ENCODE measurements around the gene SIT1. TPM values are rescaled to one million over a fixed set of nuclear protein-coding genes. Genes with fewer than 3 reads are reported as not detected.

The SIT1 gene
- total RNA-seq, 1 experiment from 2014 or later: not detected

- DNase-seq (ENCODE audit: low read depth): no peak
These were observed 32.0 kb upstream of the SIT1 start for GRCh38 chr9:35682520-35683315.

- no peak for DNase-seq (ENCODE audit: low read depth)
These were observed 31.3 kb upstream of the SIT1 start for GRCh38 chr9:35682051-35682450.

GRCh38 chr9:35681341-35682002, 30.7 kb upstream of the SIT1 start:
- no peak for DNase-seq (ENCODE audit: low read depth)

- no peak for DNase-seq (ENCODE audit: low read depth)
These were observed 29.8 kb upstream of the SIT1 start for GRCh38 chr9:35680331-35681105.

- no peak for DNase-seq (ENCODE audit: low read depth)
These were observed 29.1 kb upstream of the SIT1 start for GRCh38 chr9:35679766-35680330.

- no peak for DNase-seq (ENCODE audit: low read depth)
These were observed 28.4 kb upstream of the SIT1 start for GRCh38 chr9:35679091-35679490.

- DNase-seq (ENCODE audit: low read depth): no peak
These were observed 25.1 kb upstream of the SIT1 start for GRCh38 chr9:35675732-35676392.

GRCh38 chr9:35675204-35675603, 24.5 kb upstream of the SIT1 start:
- DNase-seq (ENCODE audit: low read depth): no peak

GRCh38 chr9:35674025-35674361, 23.3 kb upstream of the SIT1 start:
- DNase-seq (ENCODE audit: low read depth): no peak

GRCh38 chr9:35673132-35674024, 22.6 kb upstream of the SIT1 start, which contains the start of gene CA9:
Gene CA9, plus strand, starts transcription at chr9:35673928. Its CDS starts 32 bp downstream, at chr9:35673960.
- no peak for DNase-seq (ENCODE audit: low read depth)

GRCh38 chr9:35669331-35670145, 18.8 kb upstream of the SIT1 start:
- peak; percentile 38 for DNase-seq (ENCODE audit: low read depth)

GRCh38 chr9:35667939-35668338, 17.2 kb upstream of the SIT1 start:
- DNase-seq (ENCODE audit: low read depth): no peak

GRCh38 chr9:35666549-35666948, 15.8 kb upstream of the SIT1 start:
- DNase-seq (ENCODE audit: low read depth): no peak

- no peak for DNase-seq (ENCODE audit: low read depth)
These were observed 15.3 kb upstream of the SIT1 start for GRCh38 chr9:35666045-35666444.

GRCh38 chr9:35665471-35665818, 14.7 kb upstream of the SIT1 start:
- no peak for DNase-seq (ENCODE audit: low read depth)

GRCh38 chr9:35664531-35665470, 14.1 kb upstream of the SIT1 start, which contains the start of gene ARHGEF39:
Gene ARHGEF39, minus strand, starts transcription at chr9:35665195. Its CDS starts 26 bp downstream, at chr9:35665169.
- DNase-seq (ENCODE audit: low read depth): peak; percentile 88

- DNase-seq (ENCODE audit: low read depth): no peak
These were observed 11.7 kb upstream of the SIT1 start for GRCh38 chr9:35662437-35662836.

GRCh38 chr9:35661756-35662350, 11.1 kb upstream of the SIT1 start:
- no peak for DNase-seq (ENCODE audit: low read depth)
